GM06990 (cell line): ENCODE results near the gene CHURC1.

Experiments used
- DNase-seq: peaks from one replicate; pipeline ENCODE4 v3.0.0-alpha.2; 2011; ENCODE audit not compliant: insufficient read length; ENCODE audit errors: extremely low read depth
- H3K27me3 ChIP-seq: replicated peaks from 2 replicates; pipeline ENCODE4 v1.6.0; 2011; ENCODE audit warnings: low read length; ENCODE audit not compliant: control insufficient read depth, insufficient read depth
- H3K36me3 ChIP-seq: 2 replicates; pipeline ENCODE4 v1.5.1; 2011; ENCODE audit warnings: low read length; ENCODE audit not compliant: control insufficient read depth, insufficient read depth
- H3K4me3 ChIP-seq: replicated peaks from 2 replicates; pipeline ENCODE4 v1.5.1; 2011; ENCODE audit warnings: low read depth, mild to moderate bottlenecking, control low read depth, low read length
- TF ChIP-seq, protein P1 (sequence below): IDR thresholded peaks from 2 replicates; pipeline ENCODE4 v1.5.1; 2011; ENCODE audit warnings: low read length, control low read depth, mild to moderate bottlenecking, inconsistent platforms; ENCODE audit not compliant: insufficient read depth, poor library complexity, severe bottlenecking

Gene CHURC1

DNA sequence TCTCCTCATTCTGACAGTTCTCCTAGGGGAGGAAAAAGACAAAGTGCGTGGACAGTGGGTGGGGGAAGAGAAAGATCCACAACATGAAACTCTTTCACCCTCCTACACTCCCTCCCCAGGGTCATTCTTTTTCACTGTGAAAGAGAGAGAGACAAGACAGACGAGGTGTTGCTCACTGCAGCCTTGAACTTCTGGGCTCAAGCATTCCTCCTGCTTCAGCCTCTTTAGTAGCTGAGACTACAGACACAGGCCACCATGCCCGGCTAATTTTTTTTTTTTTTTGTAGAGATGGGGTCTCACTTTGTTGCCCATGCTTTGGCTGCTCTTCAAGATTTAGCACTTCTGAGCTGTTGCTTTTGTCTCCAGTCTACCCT lies 25.5 kb downstream of the CHURC1 start:
- no peak overlapping the region for H3K4me3 ChIP-seq
- H3K27me3 ChIP-seq = no peaks in the 10 kb centered on the region
- no peak for DNase-seq
- TF ChIP-seq, protein P1, sequence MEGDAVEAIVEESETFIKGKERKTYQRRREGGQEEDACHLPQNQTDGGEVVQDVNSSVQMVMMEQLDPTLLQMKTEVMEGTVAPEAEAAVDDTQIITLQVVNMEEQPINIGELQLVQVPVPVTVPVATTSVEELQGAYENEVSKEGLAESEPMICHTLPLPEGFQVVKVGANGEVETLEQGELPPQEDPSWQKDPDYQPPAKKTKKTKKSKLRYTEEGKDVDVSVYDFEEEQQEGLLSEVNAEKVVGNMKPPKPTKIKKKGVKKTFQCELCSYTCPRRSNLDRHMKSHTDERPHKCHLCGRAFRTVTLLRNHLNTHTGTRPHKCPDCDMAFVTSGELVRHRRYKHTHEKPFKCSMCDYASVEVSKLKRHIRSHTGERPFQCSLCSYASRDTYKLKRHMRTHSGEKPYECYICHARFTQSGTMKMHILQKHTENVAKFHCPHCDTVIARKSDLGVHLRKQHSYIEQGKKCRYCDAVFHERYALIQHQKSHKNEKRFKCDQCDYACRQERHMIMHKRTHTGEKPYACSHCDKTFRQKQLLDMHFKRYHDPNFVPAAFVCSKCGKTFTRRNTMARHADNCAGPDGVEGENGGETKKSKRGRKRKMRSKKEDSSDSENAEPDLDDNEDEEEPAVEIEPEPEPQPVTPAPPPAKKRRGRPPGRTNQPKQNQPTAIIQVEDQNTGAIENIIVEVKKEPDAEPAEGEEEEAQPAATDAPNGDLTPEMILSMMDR = no peak
- peaks cover 4% of the 10 kb centered on the region for H3K36me3 ChIP-seq

DNA sequence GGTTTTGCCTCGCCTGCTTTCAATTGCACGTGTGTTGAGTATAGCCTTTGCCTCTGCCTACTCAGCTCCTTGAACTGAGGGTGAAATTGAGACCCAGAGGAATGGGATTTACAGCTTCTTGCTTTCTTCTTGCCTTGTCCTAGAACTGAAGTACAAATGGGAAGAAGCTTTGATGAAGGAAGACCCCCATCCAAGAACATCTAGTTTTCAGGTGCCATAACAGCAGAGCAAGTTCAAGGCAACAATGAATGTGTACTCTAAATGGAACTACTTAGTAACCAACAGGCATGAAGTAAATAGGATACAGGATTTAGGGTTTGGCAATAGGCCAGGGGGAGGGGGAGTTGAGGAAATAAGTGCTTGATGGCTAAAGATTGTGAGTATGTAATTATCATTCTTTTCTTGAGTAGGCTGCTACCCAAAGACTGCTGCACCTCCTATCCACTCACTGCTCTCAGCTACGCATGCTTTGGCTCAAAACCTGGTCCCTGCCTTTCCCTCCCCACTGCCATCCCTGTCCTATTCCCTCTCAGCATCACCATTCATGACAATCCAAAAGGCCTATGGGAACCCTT lies 26.2 kb downstream of the CHURC1 start:
- no peak for DNase-seq
- Histone ChIP-seq H3K4me3 (no peak overlapping the region), H3K27me3 (no peaks in the 10 kb centered on the region), H3K36me3 (peaks cover 4% of the 10 kb centered on the region)
- TF ChIP-seq, protein P1 = no peak

DNA sequence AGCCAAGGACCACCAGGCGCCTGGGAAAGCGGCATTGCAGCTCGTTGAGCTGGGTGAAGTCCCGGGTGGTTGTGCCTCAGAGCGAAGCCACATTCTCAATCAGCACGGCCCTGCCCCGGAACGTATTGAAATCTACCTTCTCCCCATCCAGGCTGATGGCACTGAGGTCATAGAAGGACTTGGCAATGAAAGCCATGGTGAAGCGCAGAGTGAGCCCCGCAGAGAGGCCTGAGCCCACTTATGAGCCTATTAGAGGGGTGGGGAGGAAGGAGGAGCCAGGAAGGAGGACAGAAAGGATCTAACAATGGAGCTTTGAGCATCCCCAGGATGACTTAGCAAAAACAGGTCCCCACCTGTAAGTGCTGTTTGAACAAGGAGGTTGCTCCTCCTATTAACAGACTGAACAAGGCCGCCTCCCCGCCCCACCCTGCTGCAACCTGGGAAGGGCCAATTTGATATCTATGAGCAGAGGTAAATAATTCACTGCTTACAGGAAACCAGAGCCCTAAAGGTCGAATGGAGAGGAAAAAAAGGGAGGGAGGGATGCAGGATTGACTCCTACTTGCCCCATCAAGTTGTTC lies 28.4 kb downstream of the CHURC1 start, which contains the start of gene GPX2:
Gene GPX2, minus strand, starts transcription at position 215 of the 581 bp plus-strand sequence. Its CDS starts 19 bp downstream, at position 196.
- TF ChIP-seq, protein P1 = no peak
- H3K36me3 ChIP-seq = peaks cover 4% of the 10 kb centered on the region
- DNase-seq = no peak
- no peaks in the 10 kb centered on the region for H3K27me3 ChIP-seq
- H3K4me3 ChIP-seq = no peak within 1 kb of the TSS

DNA sequence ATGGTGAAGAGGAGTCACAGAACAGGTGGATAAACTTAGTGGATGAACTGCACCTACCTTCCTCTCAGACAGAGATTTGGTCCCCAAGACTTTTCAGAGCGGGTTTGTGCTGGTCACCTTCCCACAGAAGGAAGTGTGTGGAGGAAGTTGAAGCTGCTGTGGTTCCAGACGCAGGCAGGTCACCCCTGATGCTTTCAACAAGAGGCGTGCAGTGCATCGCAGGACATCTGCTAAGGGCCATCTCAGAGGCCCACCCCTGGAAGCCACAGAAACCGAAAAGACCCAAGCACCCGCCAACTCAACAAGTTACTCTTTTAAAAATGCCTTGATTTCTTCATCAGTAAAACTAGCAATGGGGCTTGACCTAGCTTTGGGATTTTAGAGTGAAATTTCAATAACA lies 29.3 kb downstream of the CHURC1 start:
- Histone ChIP-seq H3K4me3 (no peak overlapping the region), H3K36me3 (peaks cover 3% of the 10 kb centered on the region), H3K27me3 (no peaks in the 10 kb centered on the region)
- DNase-seq = no peak
- TF ChIP-seq, protein P1 = no peak

DNA sequence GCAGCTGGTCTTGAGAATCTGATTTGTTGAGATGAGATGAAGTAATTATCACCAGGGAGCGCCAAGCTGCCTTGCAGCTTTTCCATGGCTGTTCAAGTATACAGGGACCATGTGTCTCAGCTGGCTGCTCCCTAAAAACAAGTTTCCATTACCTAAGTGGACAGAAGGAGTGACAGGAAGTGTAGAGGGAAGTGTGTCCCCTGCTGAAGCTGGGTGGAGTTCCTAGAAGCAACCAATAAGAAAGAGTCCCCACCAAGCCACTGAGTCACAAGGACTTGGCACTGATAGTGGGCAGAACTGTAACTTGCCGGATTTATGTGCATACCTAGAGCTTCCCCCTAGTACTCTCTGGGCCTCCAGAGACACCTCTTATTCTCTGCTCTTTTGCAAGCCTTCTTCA lies 29.8 kb downstream of the CHURC1 start:
- DNase-seq = no peak
- TF ChIP-seq, protein P1 = no peak
- H3K36me3 ChIP-seq = peaks cover 2% of the 10 kb centered on the region
- no peaks in the 10 kb centered on the region for H3K27me3 ChIP-seq
- no peak overlapping the region for H3K4me3 ChIP-seq

DNA sequence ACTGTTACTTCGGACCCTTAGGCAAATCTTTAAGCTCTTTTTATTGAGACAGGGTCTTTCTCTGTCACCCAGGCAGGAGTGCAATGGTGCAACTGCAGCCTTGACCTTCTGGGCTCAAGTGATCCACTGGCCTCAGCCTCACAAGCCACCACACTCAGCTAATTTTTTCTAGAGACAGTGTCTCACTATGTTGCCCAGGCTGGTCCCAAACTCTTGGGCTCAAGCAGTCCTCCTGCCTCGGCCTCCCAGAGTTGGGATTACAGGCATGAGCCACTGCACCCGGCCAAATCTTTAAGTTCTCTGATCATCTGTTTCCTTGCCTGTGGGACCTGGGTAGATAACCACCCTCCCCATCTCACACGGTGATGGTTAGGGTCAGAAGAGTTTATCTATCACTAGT lies 30.6 kb downstream of the CHURC1 start:
- H3K36me3 ChIP-seq = peaks cover 2% of the 10 kb centered on the region

More for the DNA sequence above, 30.6 kb downstream of the CHURC1 start:
- TF ChIP-seq, protein P1 = no peak
- DNase-seq = no peak
- Histone ChIP-seq H3K4me3 (no peak overlapping the region), H3K27me3 (no peaks in the 10 kb centered on the region)
